Measurements from ENCODE around the gene ISCA1.

Gene ISCA1

GRCh38 chr9:86282077-86282978, at the start of gene ISCA1:
TSS of gene ISCA1 (minus strand) at chr9:86282538. CDS start at chr9:86282458, 80 bp downstream.
- Histone ChIP-seq H3K27ac (ENCODE audit: low read depth, low read length) (peak within 1 kb of the TSS; percentile 92), H3K36me3 (ENCODE audit: control insufficient read depth, insufficient read depth, low read length) (peaks cover 16% of the 10 kb centered on the region), H3K9me3 (ENCODE audit: control insufficient read depth, insufficient read depth, low read depth, low read length) (no peaks in the 10 kb centered on the region), H3K9ac (ENCODE audit: low read length) (peak within 1 kb of the TSS; percentile 83), H3K4me3 (ENCODE audit: low read depth, low read length) (peak within 1 kb of the TSS; percentile 76), H3K27me3 (ENCODE audit: control insufficient read depth, insufficient read depth, low read length) (peaks cover 4% of the 10 kb centered on the region; the same call in 1 of the 2 replicates), H3K4me1 (ENCODE audit: control insufficient read depth, insufficient read depth, low read length) (peaks cover 24% of the 10 kb centered on the region)

- Histone ChIP-seq H3K9ac (ENCODE audit: low read length) (no peak overlapping the region), H3K36me3 (ENCODE audit: control insufficient read depth, insufficient read depth, low read length) (peaks cover 36% of the 10 kb centered on the region), H3K27me3 (ENCODE audit: control insufficient read depth, insufficient read depth, low read length) (no peaks in the 10 kb centered on the region), H3K27ac (ENCODE audit: low read depth, low read length) (no peak overlapping the region), H3K4me3 (ENCODE audit: low read depth, low read length) (no peak overlapping the region), H3K4me1 (ENCODE audit: control insufficient read depth, insufficient read depth, low read length) (peaks cover 16% of the 10 kb centered on the region), H3K9me3 (ENCODE audit: control insufficient read depth, insufficient read depth, low read depth, low read length) (no peaks in the 10 kb centered on the region)
These were observed 47.8 kb upstream of the ISCA1 start for GRCh38 chr9:86330186-86330585.

GRCh38 chr9:86329649-86330048, 47.3 kb upstream of the ISCA1 start:
- no peaks in the 10 kb centered on the region for H3K27me3 ChIP-seq (ENCODE audit: control insufficient read depth, insufficient read depth, low read length)
- H3K9ac ChIP-seq (ENCODE audit: low read length) = no peak overlapping the region
- H3K27ac ChIP-seq (ENCODE audit: low read depth, low read length) = no peak overlapping the region
- no peak overlapping the region for H3K4me3 ChIP-seq (ENCODE audit: low read depth, low read length)
- H3K9me3 ChIP-seq (ENCODE audit: control insufficient read depth, insufficient read depth, low read depth, low read length) = no peaks in the 10 kb centered on the region
- peaks cover 21% of the 10 kb centered on the region for H3K4me1 ChIP-seq (ENCODE audit: control insufficient read depth, insufficient read depth, low read length)
- peaks cover 36% of the 10 kb centered on the region for H3K36me3 ChIP-seq (ENCODE audit: control insufficient read depth, insufficient read depth, low read length)

- Histone ChIP-seq H3K9me3 (ENCODE audit: control insufficient read depth, insufficient read depth, low read depth, low read length) (no peaks in the 10 kb centered on the region), H3K9ac (ENCODE audit: low read length) (peak overlapping the region; percentile 30), H3K27ac (ENCODE audit: low read depth, low read length) (peak overlapping the region; percentile 59; the same call in 1 of the 2 replicates), H3K4me1 (ENCODE audit: control insufficient read depth, insufficient read depth, low read length) (peaks cover 21% of the 10 kb centered on the region), H3K27me3 (ENCODE audit: control insufficient read depth, insufficient read depth, low read length) (no peaks in the 10 kb centered on the region), H3K36me3 (ENCODE audit: control insufficient read depth, insufficient read depth, low read length) (peaks cover 42% of the 10 kb centered on the region), H3K4me3 (ENCODE audit: low read depth, low read length) (no peak overlapping the region)
These were observed 45.8 kb upstream of the ISCA1 start for GRCh38 chr9:86328156-86328555.

- peaks cover 58% of the 10 kb centered on the region for H3K36me3 ChIP-seq (ENCODE audit: control insufficient read depth, insufficient read depth, low read length)
- no peak overlapping the region for H3K4me3 ChIP-seq (ENCODE audit: low read depth, low read length)
- H3K4me1 ChIP-seq (ENCODE audit: control insufficient read depth, insufficient read depth, low read length) = peaks cover 21% of the 10 kb centered on the region
- H3K9ac ChIP-seq (ENCODE audit: low read length) = no peak overlapping the region
- no peaks in the 10 kb centered on the region for H3K27me3 ChIP-seq (ENCODE audit: control insufficient read depth, insufficient read depth, low read length)
- H3K9me3 ChIP-seq (ENCODE audit: control insufficient read depth, insufficient read depth, low read depth, low read length) = no peaks in the 10 kb centered on the region
- H3K27ac ChIP-seq (ENCODE audit: low read depth, low read length) = no peak overlapping the region
These were observed 44.2 kb upstream of the ISCA1 start for GRCh38 chr9:86326536-86326935.

- no peak overlapping the region for H3K4me3 ChIP-seq (ENCODE audit: low read depth, low read length)
- H3K9ac ChIP-seq (ENCODE audit: low read length) = no peak overlapping the region
- H3K4me1 ChIP-seq (ENCODE audit: control insufficient read depth, insufficient read depth, low read length) = peaks cover 21% of the 10 kb centered on the region
- H3K9me3 ChIP-seq (ENCODE audit: control insufficient read depth, insufficient read depth, low read depth, low read length) = no peaks in the 10 kb centered on the region
- peaks cover 72% of the 10 kb centered on the region for H3K36me3 ChIP-seq (ENCODE audit: control insufficient read depth, insufficient read depth, low read length)
- H3K27me3 ChIP-seq (ENCODE audit: control insufficient read depth, insufficient read depth, low read length) = no peaks in the 10 kb centered on the region
- H3K27ac ChIP-seq (ENCODE audit: low read depth, low read length) = no peak overlapping the region
These were observed 42.6 kb upstream of the ISCA1 start for GRCh38 chr9:86324901-86325300.

- H3K27me3 ChIP-seq (ENCODE audit: control insufficient read depth, insufficient read depth, low read length) = no peaks in the 10 kb centered on the region
- H3K4me1 ChIP-seq (ENCODE audit: control insufficient read depth, insufficient read depth, low read length) = peaks cover 21% of the 10 kb centered on the region
- H3K9me3 ChIP-seq (ENCODE audit: control insufficient read depth, insufficient read depth, low read depth, low read length) = no peaks in the 10 kb centered on the region
- no peak overlapping the region for H3K4me3 ChIP-seq (ENCODE audit: low read depth, low read length)
- no peak overlapping the region for H3K27ac ChIP-seq (ENCODE audit: low read depth, low read length)
- no peak overlapping the region for H3K9ac ChIP-seq (ENCODE audit: low read length)
- peaks cover 76% of the 10 kb centered on the region for H3K36me3 ChIP-seq (ENCODE audit: control insufficient read depth, insufficient read depth, low read length)
These were observed 42.0 kb upstream of the ISCA1 start for GRCh38 chr9:86324308-86324707.

GRCh38 chr9:86322973-86323644, 40.8 kb upstream of the ISCA1 start:
- H3K27me3 ChIP-seq (ENCODE audit: control insufficient read depth, insufficient read depth, low read length) = no peaks in the 10 kb centered on the region
- H3K27ac ChIP-seq (ENCODE audit: low read depth, low read length) = no peak overlapping the region
- H3K4me3 ChIP-seq (ENCODE audit: low read depth, low read length) = no peak overlapping the region
- H3K36me3 ChIP-seq (ENCODE audit: control insufficient read depth, insufficient read depth, low read length) = peaks cover 87% of the 10 kb centered on the region
- peaks cover 16% of the 10 kb centered on the region for H3K4me1 ChIP-seq (ENCODE audit: control insufficient read depth, insufficient read depth, low read length)
- no peak overlapping the region for H3K9ac ChIP-seq (ENCODE audit: low read length)
- H3K9me3 ChIP-seq (ENCODE audit: control insufficient read depth, insufficient read depth, low read depth, low read length) = no peaks in the 10 kb centered on the region

GRCh38 chr9:86321373-86321772, 39.0 kb upstream of the ISCA1 start:
- Histone ChIP-seq H3K27me3 (ENCODE audit: control insufficient read depth, insufficient read depth, low read length) (no peaks in the 10 kb centered on the region), H3K9me3 (ENCODE audit: control insufficient read depth, insufficient read depth, low read depth, low read length) (no peaks in the 10 kb centered on the region), H3K9ac (ENCODE audit: low read length) (no peak overlapping the region), H3K4me3 (ENCODE audit: low read depth, low read length) (no peak overlapping the region), H3K4me1 (ENCODE audit: control insufficient read depth, insufficient read depth, low read length) (peaks cover 6% of the 10 kb centered on the region; the same call in 1 of the 2 replicates), H3K27ac (ENCODE audit: low read depth, low read length) (no peak overlapping the region), H3K36me3 (ENCODE audit: control insufficient read depth, insufficient read depth, low read length) (peaks cover 91% of the 10 kb centered on the region)

- Histone ChIP-seq H3K9me3 (ENCODE audit: control insufficient read depth, insufficient read depth, low read depth, low read length) (0 out of 2 replicates have a peak, but pooled peaks cover under 1% of the 10 kb centered on the region), H3K4me1 (ENCODE audit: control insufficient read depth, insufficient read depth, low read length) (no peaks in the 10 kb centered on the region), H3K27me3 (ENCODE audit: control insufficient read depth, insufficient read depth, low read length) (no peaks in the 10 kb centered on the region), H3K27ac (ENCODE audit: low read depth, low read length) (no peak overlapping the region), H3K4me3 (ENCODE audit: low read depth, low read length) (no peak overlapping the region), H3K9ac (ENCODE audit: low read length) (no peak overlapping the region), H3K36me3 (ENCODE audit: control insufficient read depth, insufficient read depth, low read length) (peaks cover 90% of the 10 kb centered on the region)
These were observed 35.8 kb upstream of the ISCA1 start for GRCh38 chr9:86318187-86318586.

- H3K4me3 ChIP-seq (ENCODE audit: low read depth, low read length) = no peak overlapping the region
- no peak overlapping the region for H3K9ac ChIP-seq (ENCODE audit: low read length)
- no peaks in the 10 kb centered on the region for H3K27me3 ChIP-seq (ENCODE audit: control insufficient read depth, insufficient read depth, low read length)
- H3K4me1 ChIP-seq (ENCODE audit: control insufficient read depth, insufficient read depth, low read length) = no peaks in the 10 kb centered on the region
- H3K27ac ChIP-seq (ENCODE audit: low read depth, low read length) = no peak overlapping the region
- H3K36me3 ChIP-seq (ENCODE audit: control insufficient read depth, insufficient read depth, low read length) = peaks cover 77% of the 10 kb centered on the region
- H3K9me3 ChIP-seq (ENCODE audit: control insufficient read depth, insufficient read depth, low read depth, low read length) = peaks cover 8% of the 10 kb centered on the region; the same call in 1 of the 2 replicates
These were observed 32.7 kb upstream of the ISCA1 start for GRCh38 chr9:86315078-86315477.

Measured in HUES6 (cell line).